ENCODE data around the gene BRAP.
"Not testable (repeated sequence)": the region's sequence is repeated elsewhere in the genome, so short reads cannot be mapped to it uniquely, and the experiment has no call there.

BRAP gene

GRCh38 chr12:111616177-111616623 lies 69.6 kb downstream of the BRAP start:
- H3K4me1 ChIP-seq (ENCODE audit: control insufficient read depth, insufficient read depth, low read length, poor library complexity, severe bottlenecking), result no peaks in the 10 kb centered on the region
- H3K36me3 ChIP-seq (ENCODE audit: control insufficient read depth, insufficient read depth, low read length), result no peaks in the 10 kb centered on the region
- no peak overlapping the region for H3K4me3 ChIP-seq (ENCODE audit: extremely low read depth, insufficient read depth, low read length, poor library complexity, severe bottlenecking)
- no peak overlapping the region for H3K27ac ChIP-seq (ENCODE audit: low read depth, low read length, severe bottlenecking)
- 93 to 97% methylated on average over 7 of the region's 7 CpGs for WGBS, 2 experiments (ENCODE audit: insufficient coverage in 2 of 2)
- no peaks in the 10 kb centered on the region for H3K9me3 ChIP-seq (ENCODE audit: control insufficient read depth, low read length)

- H3K9me3 ChIP-seq (ENCODE audit: control insufficient read depth, low read length), result no peaks in the 10 kb centered on the region
- H3K36me3 ChIP-seq (ENCODE audit: control insufficient read depth, insufficient read depth, low read length), result no peaks in the 10 kb centered on the region
- no peaks in the 10 kb centered on the region for H3K4me1 ChIP-seq (ENCODE audit: control insufficient read depth, insufficient read depth, low read length, poor library complexity, severe bottlenecking)
- WGBS, 2 experiments (ENCODE audit: insufficient coverage in 2 of 2), result 80 to 95% methylated on average over 1 to 2 of the region's 3 CpGs
- H3K27ac ChIP-seq (ENCODE audit: low read depth, low read length, severe bottlenecking), result no peak overlapping the region
- no peak overlapping the region for H3K4me3 ChIP-seq (ENCODE audit: extremely low read depth, insufficient read depth, low read length, poor library complexity, severe bottlenecking)
Observed at GRCh38 chr12:111607239-111607638, 78.5 kb downstream of the BRAP start.

DNA sequence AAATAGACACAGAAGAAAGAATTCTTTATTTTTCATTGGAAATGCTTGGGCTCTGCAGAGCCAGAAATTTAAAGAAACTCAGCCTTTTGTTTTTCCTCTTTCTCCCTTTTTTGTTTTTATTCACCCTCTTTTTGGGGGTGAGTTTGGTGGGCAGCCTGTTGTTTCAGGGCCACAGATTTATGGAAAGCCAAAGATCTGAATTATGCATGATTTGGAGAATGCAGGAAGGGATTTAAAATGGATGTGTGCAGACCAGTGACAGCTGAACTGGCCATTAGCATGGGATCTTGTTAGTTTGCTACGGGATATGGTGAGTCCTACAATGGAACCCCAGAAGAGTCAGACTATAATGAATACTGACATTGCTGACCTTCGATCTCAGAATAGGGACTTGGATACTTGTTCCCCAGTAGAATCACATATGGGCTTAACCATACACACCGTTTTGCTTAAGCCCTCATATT lies 79.0 kb downstream of the BRAP start:
- Histone ChIP-seq H3K4me3 (ENCODE audit: extremely low read depth, insufficient read depth, low read length, poor library complexity, severe bottlenecking) (no peak overlapping the region), H3K36me3 (ENCODE audit: control insufficient read depth, insufficient read depth, low read length) (no peaks in the 10 kb centered on the region), H3K27ac (ENCODE audit: low read depth, low read length, severe bottlenecking) (no peak overlapping the region), H3K9me3 (ENCODE audit: control insufficient read depth, low read length) (no peaks in the 10 kb centered on the region), H3K4me1 (ENCODE audit: control insufficient read depth, insufficient read depth, low read length, poor library complexity, severe bottlenecking) (no peaks in the 10 kb centered on the region)
- WGBS, 2 experiments (ENCODE audit: insufficient coverage in 2 of 2), result 96 to 97% methylated on average over 2 of the region's 3 CpGs

GRCh38 chr12:111605911-111606766 lies 79.6 kb downstream of the BRAP start:
- Histone ChIP-seq H3K36me3 (ENCODE audit: control insufficient read depth, insufficient read depth, low read length) (no peaks in the 10 kb centered on the region), H3K9me3 (ENCODE audit: control insufficient read depth, low read length) (no peaks in the 10 kb centered on the region), H3K4me1 (ENCODE audit: control insufficient read depth, insufficient read depth, low read length, poor library complexity, severe bottlenecking) (no peaks in the 10 kb centered on the region), H3K27ac (ENCODE audit: low read depth, low read length, severe bottlenecking) (no peak overlapping the region), H3K4me3 (ENCODE audit: extremely low read depth, insufficient read depth, low read length, poor library complexity, severe bottlenecking) (no peak overlapping the region)
- 89 to 97% methylated on average over 1 to 5 of the region's 7 CpGs for WGBS, 2 experiments (ENCODE audit: insufficient coverage in 2 of 2)

GRCh38 chr12:111602857-111603256 lies 82.9 kb downstream of the BRAP start:
- H3K9me3 ChIP-seq (ENCODE audit: control insufficient read depth, low read length); H3K4me1 ChIP-seq (ENCODE audit: control insufficient read depth, insufficient read depth, low read length, poor library complexity, severe bottlenecking); H3K4me3 ChIP-seq (ENCODE audit: extremely low read depth, insufficient read depth, low read length, poor library complexity, severe bottlenecking); H3K27ac ChIP-seq (ENCODE audit: low read depth, low read length, severe bottlenecking); H3K36me3 ChIP-seq (ENCODE audit: control insufficient read depth, insufficient read depth, low read length): not testable (repeated sequence)
- 90 to 96% methylated on average over 4 of the region's 11 CpGs for WGBS, 2 experiments (ENCODE audit: insufficient coverage in 2 of 2)

DNA sequence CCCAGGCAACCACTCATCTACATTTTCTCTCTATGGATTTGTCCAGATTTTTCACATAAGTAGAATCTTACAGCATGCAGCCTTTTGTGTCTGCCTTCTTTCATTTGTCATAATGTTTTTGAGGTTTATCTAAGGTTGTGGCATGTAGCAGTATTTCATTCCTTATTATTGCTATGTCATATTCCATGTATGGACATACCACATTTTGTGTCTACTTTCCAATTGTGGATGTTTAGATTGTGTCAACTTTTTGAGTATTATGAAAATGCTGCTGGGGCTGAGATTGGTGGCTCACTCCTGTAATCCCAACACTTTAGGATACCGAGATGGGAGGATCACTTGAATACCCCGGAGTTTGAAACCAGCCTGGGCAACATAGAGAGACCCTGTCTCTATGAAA lies 83.4 kb downstream of the BRAP start:
- Histone ChIP-seq H3K4me1 (ENCODE audit: control insufficient read depth, insufficient read depth, low read length, poor library complexity, severe bottlenecking) (peaks cover 3% of the 10 kb centered on the region), H3K9me3 (ENCODE audit: control insufficient read depth, low read length) (no peaks in the 10 kb centered on the region), H3K4me3 (ENCODE audit: extremely low read depth, insufficient read depth, low read length, poor library complexity, severe bottlenecking) (no peak overlapping the region), H3K27ac (ENCODE audit: low read depth, low read length, severe bottlenecking) (no peak overlapping the region), H3K36me3 (ENCODE audit: control insufficient read depth, insufficient read depth, low read length) (no peaks in the 10 kb centered on the region)
- 100% methylated on average over 1 of the region's 2 CpGs; no CpG with 5 or more reads in 1 of the 2 experiments for WGBS, 2 experiments (ENCODE audit: insufficient coverage in 2 of 2)

DNA sequence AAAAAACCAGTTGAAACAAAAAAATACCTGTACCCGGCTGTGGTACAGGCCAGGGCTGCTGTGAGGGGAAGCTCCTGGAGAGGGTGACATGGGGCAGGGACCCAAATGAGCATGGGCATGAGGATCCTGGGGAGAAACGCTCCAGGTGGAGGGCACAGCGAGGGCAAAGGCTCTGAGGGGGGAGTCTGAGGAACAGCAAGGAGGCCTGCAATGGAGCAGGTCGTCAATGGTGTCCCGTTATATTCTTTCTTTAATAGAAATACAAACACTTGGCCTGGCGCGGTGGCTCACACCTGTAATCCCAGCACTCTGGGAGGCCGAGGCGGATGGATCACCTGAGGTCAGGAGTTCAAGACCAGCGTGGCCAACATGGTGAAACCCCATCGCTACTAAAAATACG lies 84.8 kb downstream of the BRAP start:
- H3K4me3 ChIP-seq (ENCODE audit: extremely low read depth, insufficient read depth, low read length, poor library complexity, severe bottlenecking); H3K36me3 ChIP-seq (ENCODE audit: control insufficient read depth, insufficient read depth, low read length); H3K9me3 ChIP-seq (ENCODE audit: control insufficient read depth, low read length); H3K27ac ChIP-seq (ENCODE audit: low read depth, low read length, severe bottlenecking); H3K4me1 ChIP-seq (ENCODE audit: control insufficient read depth, insufficient read depth, low read length, poor library complexity, severe bottlenecking): not testable (repeated sequence)
- 93 to 97% methylated on average over 9 to 10 of the region's 12 CpGs for WGBS, 2 experiments (ENCODE audit: insufficient coverage in 2 of 2)

GRCh38 chr12:111600205-111600642 lies 85.5 kb downstream of the BRAP start:
- Histone ChIP-seq H3K9me3 (ENCODE audit: control insufficient read depth, low read length) (no peaks in the 10 kb centered on the region), H3K4me1 (ENCODE audit: control insufficient read depth, insufficient read depth, low read length, poor library complexity, severe bottlenecking) (peaks cover 9% of the 10 kb centered on the region), H3K27ac (ENCODE audit: low read depth, low read length, severe bottlenecking) (peak overlapping the region; percentile 97), H3K4me3 (ENCODE audit: extremely low read depth, insufficient read depth, low read length, poor library complexity, severe bottlenecking) (peak overlapping the region; percentile 98), H3K36me3 (ENCODE audit: control insufficient read depth, insufficient read depth, low read length) (no peaks in the 10 kb centered on the region)
- WGBS, 2 experiments (ENCODE audit: insufficient coverage in 2 of 2), result 40% methylated on average over 1 of the region's 5 CpGs; no CpG with 5 or more reads in 1 of the 2 experiments

DNA sequence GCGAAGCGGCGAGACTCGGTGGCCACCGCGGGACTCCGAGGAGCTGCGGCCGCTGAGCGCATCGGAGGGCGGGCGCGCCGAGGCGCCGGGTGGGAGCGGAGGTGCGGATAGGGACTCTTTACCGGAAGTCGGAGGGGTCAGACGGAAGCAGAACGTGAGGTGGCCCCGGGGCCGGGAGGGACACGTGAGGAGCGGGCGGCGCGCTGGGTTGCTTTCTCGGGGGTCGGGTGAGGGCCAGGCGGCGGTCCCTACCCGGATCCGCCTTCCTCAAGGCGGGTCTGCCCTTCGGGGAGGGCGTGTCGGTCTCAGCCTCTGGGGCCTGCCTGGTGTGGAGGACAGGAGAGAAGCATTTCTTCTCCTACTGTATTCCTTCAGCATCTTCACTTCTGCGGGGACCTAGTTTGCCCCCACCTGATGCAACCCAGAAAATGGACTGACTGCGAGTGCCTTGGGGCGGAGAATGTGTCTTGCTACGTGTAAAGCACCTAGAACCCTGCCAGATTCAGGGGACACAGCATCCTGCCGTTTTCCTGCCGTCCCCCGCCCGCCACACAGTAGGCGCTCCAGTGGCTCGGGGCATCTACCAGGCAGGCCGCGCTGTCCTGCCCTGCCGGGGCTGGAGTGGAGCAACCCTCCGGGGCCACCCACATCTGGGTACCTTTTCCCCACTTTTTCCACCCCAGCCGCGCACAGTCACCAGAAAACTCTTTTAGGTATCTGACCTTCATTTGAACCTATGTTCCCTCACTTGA lies 86.1 kb downstream of the BRAP start:
- Histone ChIP-seq H3K27ac (ENCODE audit: low read depth, low read length, severe bottlenecking) (peak overlapping the region; percentile 97), H3K4me1 (ENCODE audit: control insufficient read depth, insufficient read depth, low read length, poor library complexity, severe bottlenecking) (peaks cover 9% of the 10 kb centered on the region), H3K9me3 (ENCODE audit: control insufficient read depth, low read length) (no peaks in the 10 kb centered on the region), H3K4me3 (ENCODE audit: extremely low read depth, insufficient read depth, low read length, poor library complexity, severe bottlenecking) (peak overlapping the region; percentile 98), H3K36me3 (ENCODE audit: control insufficient read depth, insufficient read depth, low read length) (no peaks in the 10 kb centered on the region)
- 1% methylated on average over 25 to 42 of the region's 56 CpGs for WGBS, 2 experiments (ENCODE audit: insufficient coverage in 2 of 2)

- Histone ChIP-seq H3K4me1 (ENCODE audit: control insufficient read depth, insufficient read depth, low read length, poor library complexity, severe bottlenecking) (peaks cover 9% of the 10 kb centered on the region), H3K4me3 (ENCODE audit: extremely low read depth, insufficient read depth, low read length, poor library complexity, severe bottlenecking) (peak within 1 kb of the TSS; percentile 98), H3K27ac (ENCODE audit: low read depth, low read length, severe bottlenecking) (peak within 1 kb of the TSS; percentile 97), H3K36me3 (ENCODE audit: control insufficient read depth, insufficient read depth, low read length) (peaks cover 4% of the 10 kb centered on the region), H3K9me3 (ENCODE audit: control insufficient read depth, low read length) (no peaks in the 10 kb centered on the region)
- 0% methylated on average over 68 to 109 of the region's 119 CpGs for WGBS, 2 experiments (ENCODE audit: insufficient coverage in 2 of 2)
Observed at GRCh38 chr12:111598637-111599452, 86.9 kb downstream of the BRAP start, which contains the start of gene ATXN2. Gene ATXN2, minus strand, starts transcription at chr12:111599315. Its CDS starts 281 bp downstream, at chr12:111599034.

Data from mesodermal cell (in vitro differentiated cells).